ENCODE data around the gene SPDYC. TPM values are rescaled to one million over a fixed set of nuclear protein-coding genes. Genes with fewer than 3 reads are reported as not detected.
"Not testable (repeated sequence)": the region's sequence is repeated elsewhere in the genome, so short reads cannot be mapped to it uniquely, and the experiment has no call there.

SPDYC gene
- total RNA-seq, 2 donors from 2014 or later: not detected

DNA sequence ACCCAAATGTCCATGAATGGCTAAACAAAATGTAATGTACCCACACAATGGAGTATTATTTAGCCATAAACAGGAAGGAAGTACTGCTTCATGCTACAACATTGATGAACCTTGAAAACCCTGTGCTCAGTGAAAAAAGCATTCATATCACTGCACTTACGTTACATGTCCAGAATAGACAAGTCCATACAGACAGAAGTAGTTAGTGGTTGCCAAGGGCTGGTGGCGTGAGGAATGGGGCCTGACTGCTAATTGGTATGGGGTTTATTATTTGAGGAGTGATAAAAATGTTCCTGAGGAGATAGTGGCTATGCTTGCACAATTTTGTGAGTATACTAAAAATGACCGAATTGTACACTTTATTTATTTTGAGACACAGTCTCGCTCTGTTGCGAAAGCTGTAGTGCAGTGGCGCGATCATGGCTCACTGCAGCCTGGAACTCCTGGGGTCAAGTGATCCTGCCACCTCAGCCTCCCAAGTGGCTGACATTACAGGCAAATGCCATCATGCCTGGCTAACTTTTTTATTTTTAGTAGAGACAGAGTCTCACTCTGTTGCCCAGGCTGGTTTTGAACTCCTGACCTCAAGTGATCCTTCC is 28.0 kb upstream of the SPDYC start:
- WGBS: 75% methylated on average over 7 of the region's 7 CpGs
- no peaks in the 10 kb centered on the region for H3K4me1 ChIP-seq (replicated peaks)
- no peak for DNase-seq (ENCODE audit: low spot score)

DNA sequence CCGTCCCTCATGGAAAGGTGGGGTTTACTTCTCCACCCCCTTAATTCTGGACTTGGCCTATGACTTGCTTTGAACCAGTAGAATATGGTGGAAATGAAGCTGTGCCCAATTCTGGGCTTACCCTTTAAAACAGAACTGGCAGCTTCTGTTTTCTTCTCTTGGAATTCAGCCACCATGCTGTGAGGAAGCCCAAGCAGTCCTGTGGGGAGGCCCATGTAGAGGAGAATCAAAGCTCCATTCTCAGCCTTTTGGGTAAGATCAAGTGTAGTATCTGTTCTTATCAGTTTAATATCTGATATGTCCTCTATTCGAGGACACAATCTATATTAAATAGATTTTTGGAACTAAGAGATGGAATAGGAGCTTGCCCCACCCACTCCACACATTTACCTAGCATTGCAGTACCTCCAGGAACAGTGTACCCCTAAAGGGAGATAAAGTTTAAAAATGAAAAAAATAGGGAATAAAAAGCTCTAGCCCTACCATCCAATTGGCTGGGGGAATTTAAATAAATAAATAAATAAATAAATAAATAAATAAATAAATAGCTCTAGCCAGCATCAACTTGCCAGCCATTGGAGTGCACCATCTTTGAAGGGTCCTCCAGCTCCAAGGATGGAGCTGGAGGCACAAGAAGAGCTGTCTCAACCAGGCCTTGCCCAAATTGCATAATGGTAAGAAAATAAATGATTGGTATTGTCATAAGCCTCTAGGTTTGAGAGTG is 22.5 kb upstream of the SPDYC start:
- TF ChIP-seq POLR2A (IDR thresholded peaks at IDR 0.05) (no peak), POLR2AphosphoS5 (IDR thresholded peaks at IDR 0.05) (no peak)
- TF ChIP-seq, protein P1, sequence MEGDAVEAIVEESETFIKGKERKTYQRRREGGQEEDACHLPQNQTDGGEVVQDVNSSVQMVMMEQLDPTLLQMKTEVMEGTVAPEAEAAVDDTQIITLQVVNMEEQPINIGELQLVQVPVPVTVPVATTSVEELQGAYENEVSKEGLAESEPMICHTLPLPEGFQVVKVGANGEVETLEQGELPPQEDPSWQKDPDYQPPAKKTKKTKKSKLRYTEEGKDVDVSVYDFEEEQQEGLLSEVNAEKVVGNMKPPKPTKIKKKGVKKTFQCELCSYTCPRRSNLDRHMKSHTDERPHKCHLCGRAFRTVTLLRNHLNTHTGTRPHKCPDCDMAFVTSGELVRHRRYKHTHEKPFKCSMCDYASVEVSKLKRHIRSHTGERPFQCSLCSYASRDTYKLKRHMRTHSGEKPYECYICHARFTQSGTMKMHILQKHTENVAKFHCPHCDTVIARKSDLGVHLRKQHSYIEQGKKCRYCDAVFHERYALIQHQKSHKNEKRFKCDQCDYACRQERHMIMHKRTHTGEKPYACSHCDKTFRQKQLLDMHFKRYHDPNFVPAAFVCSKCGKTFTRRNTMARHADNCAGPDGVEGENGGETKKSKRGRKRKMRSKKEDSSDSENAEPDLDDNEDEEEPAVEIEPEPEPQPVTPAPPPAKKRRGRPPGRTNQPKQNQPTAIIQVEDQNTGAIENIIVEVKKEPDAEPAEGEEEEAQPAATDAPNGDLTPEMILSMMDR (IDR thresholded peaks at IDR 0.05): no peak

More for the DNA sequence above, 28.0 kb upstream of the SPDYC start:
- H3K4me3 ChIP-seq: no peak overlapping the region
- H3K36me3 ChIP-seq: no peaks in the 10 kb centered on the region
- H3K9me3 ChIP-seq: no peaks in the 10 kb centered on the region
- no peak overlapping the region for H3K27ac ChIP-seq
- TF ChIP-seq, protein P1 (IDR thresholded peaks at IDR 0.05): no peak
- TF ChIP-seq POLR2A (IDR thresholded peaks at IDR 0.05) (no peak), POLR2AphosphoS5 (IDR thresholded peaks at IDR 0.05) (no peak)
- no peaks in the 10 kb centered on the region for H3K27me3 ChIP-seq (replicated peaks; ENCODE audit: insufficient read depth)
- intact Hi-C loops (cut with DNase I): no loop called here

DNA sequence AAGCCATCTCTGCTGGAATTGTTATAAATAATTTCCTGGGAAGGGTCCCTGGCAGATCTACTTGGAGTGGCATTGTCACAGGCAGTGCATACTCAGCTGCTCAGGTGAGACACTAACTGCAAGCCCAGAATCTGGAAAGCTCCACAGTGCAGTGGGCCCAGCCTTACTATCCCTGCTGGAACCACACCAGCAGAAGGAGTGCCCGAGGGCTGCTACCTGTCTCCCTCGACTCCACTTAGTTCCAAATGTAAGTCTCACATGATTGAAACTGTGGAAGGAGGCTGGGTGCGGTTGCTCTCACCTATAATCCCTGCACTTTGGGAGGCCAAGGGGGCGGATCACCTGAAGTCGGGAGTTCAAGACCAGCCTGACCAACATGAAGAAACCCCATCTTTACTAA is 21.4 kb upstream of the SPDYC start:
- Histone ChIP-seq H3K27me3 (replicated peaks; ENCODE audit: insufficient read depth) (no peaks in the 10 kb centered on the region), H3K4me1 (replicated peaks) (no peaks in the 10 kb centered on the region), H3K36me3 (no peaks in the 10 kb centered on the region), H3K4me3 (no peak overlapping the region), H3K27ac (no peak overlapping the region), H3K9me3 (no peaks in the 10 kb centered on the region)
- TF ChIP-seq POLR2A (IDR thresholded peaks at IDR 0.05): no peak
- TF ChIP-seq, protein P1 (IDR thresholded peaks at IDR 0.05): no peak
- TF ChIP-seq POLR2AphosphoS5 (IDR thresholded peaks at IDR 0.05): no peak
- 79% methylated on average over 5 of the region's 5 CpGs for WGBS
- intact Hi-C loops (cut with DNase I): no loop called here
- no peak for DNase-seq (ENCODE audit: low spot score)

More for the DNA sequence above, 22.5 kb upstream of the SPDYC start:
- intact Hi-C loops (cut with DNase I): no loop called here
- DNase-seq (ENCODE audit: low spot score): no peak
- Histone ChIP-seq H3K27ac (no peak overlapping the region), H3K27me3 (replicated peaks; ENCODE audit: insufficient read depth) (no peaks in the 10 kb centered on the region), H3K4me1 (replicated peaks) (no peaks in the 10 kb centered on the region), H3K36me3 (no peaks in the 10 kb centered on the region), H3K9me3 (no peaks in the 10 kb centered on the region), H3K4me3 (no peak overlapping the region)
- WGBS: 72% methylated on average over 2 of the region's 2 CpGs

DNA sequence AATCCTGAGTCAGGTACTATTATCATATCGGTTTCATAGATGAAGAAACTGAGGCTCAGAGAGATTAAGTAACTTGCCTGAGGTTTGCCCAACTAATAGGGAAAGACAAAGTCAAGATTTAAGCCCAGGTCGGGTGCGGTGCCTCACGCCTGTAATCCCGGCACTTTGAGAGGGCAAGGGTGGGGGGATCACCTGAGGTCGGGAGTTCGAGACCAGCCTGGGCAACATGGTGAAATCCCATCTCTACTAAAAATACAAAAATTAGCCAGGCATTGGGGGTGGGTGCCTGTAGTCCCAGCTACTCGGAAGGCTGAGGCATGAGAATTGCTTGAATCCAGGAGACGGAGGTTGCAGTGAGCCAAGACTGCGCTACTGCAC is 19.9 kb upstream of the SPDYC start:
- 78% methylated on average over 10 of the region's 10 CpGs for WGBS
- DNase-seq (ENCODE audit: low spot score); H3K36me3 ChIP-seq; intact Hi-C loops (cut with DNase I); H3K9me3 ChIP-seq; H3K4me3 ChIP-seq; H3K27me3 ChIP-seq (replicated peaks; ENCODE audit: insufficient read depth); H3K4me1 ChIP-seq (replicated peaks): not testable (repeated sequence)
- peak overlapping the region; percentile 57 to 58 for H3K27ac ChIP-seq

DNA sequence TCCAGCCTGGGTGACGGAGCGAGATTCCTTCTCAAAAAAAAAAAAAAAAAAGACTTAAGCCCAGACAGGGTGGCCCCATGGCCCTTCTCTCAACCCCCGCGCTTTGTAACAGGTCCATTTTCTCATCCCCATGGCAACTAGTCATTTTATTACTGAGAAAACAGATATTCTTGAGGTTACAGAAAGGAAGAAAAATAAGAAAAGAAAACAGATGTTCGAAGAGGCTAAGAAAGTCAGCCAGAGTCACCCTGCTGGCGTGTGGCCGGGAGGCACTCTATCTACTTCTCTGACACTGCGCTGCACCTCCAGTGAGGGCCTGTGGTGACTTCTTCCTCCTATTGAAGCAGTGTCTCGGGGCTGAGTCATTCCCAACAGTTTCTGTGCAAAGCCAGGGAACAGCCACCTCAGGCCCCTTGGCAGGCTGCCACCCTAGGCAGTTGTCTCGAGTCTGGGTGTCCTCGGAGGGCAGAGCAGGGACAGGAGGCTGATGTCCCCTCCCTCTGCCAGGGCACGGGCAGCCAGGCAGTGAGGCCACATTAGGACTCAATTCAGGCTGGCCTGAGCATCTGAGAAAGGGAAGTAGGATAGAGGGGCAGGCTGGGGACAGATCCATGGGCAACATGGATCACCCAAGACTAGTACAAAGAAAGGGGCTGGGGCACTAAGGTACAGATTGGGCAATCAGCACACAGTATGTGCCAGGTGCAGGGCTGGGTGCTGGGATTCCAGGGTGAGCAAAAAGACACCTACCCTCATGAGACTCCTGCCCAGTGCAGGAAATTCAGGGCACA is 19.3 kb upstream of the SPDYC start:
- Histone ChIP-seq H3K27me3 (replicated peaks; ENCODE audit: insufficient read depth) (no peaks in the 10 kb centered on the region), H3K27ac (peak overlapping the region; percentile 57 to 58), H3K4me1 (replicated peaks) (no peaks in the 10 kb centered on the region), H3K36me3 (no peaks in the 10 kb centered on the region), H3K4me3 (no peak overlapping the region), H3K9me3 (no peaks in the 10 kb centered on the region)
- DNase-seq (ENCODE audit: low spot score): peak; percentile 84
- TF ChIP-seq POLR2AphosphoS5 (IDR thresholded peaks at IDR 0.05) (peak; percentile 56), POLR2A (IDR thresholded peaks at IDR 0.05) (peak; percentile 31)
- TF ChIP-seq, protein P1 (IDR thresholded peaks at IDR 0.05): peak in 1 of 4 experiments; percentile 24
- intact Hi-C loops (cut with DNase I): no loop called here
- WGBS: 16% methylated on average over 12 of the region's 12 CpGs
